Measurements from ENCODE around the gene CEMIP.

- TF ChIP-seq CTCF (IDR thresholded peaks at IDR 0.05) (no peak), POLR2A (IDR thresholded peaks at IDR 0.05) (no peak)
Measured at GRCh38 chr15:80950291-80951078, 171.3 kb downstream of the CEMIP start.
